WTC11 (cell line): ENCODE results near the gene PGF. TPM values are rescaled to one million over a fixed set of nuclear protein-coding genes. Genes with fewer than 3 reads are reported as not detected.

Experiments used
- ATAC-seq: fragments of 200-7000 bp; cut with Tn5 transposase; 2 replicates; pipeline ENCODE4 v1.10.0; 2021; ENCODE audit warnings: mild to moderate bottlenecking, moderate library complexity
- CTCF ChIA-PET: fragments of 300-600 bp; sonication (Branson Sonifier 250); formaldehyde crosslinking; loops from one replicate; lab custom pipeline; 2021; ENCODE audit warnings: antibody characterized with exemption; lab: Charles Lee
- POLR2A ChIA-PET: fragments of 350-600 bp; sonication (Branson Sonifier 250); formaldehyde crosslinking; loops from one replicate; lab custom pipeline; 2021; ENCODE audit warnings: antibody characterized with exemption; lab: Charles Lee
- DNase-seq: peaks from one replicate; pipeline ENCODE4 v3.0.0; 2021; ENCODE audit warnings: low spot score
- H3K27ac Mint-ChIP-seq: 2 replicates; pipeline ENCODE4 v1.8.0; 2021; ENCODE audit warnings: mixed read lengths
- H3K27me3 Mint-ChIP-seq: 2 replicates; pipeline ENCODE4 v1.8.0; 2021; ENCODE audit warnings: low read depth, mild to moderate bottlenecking, moderate library complexity, mixed read lengths
- H3K36me3 Mint-ChIP-seq: 2 replicates; pipeline ENCODE4 v1.8.0; 2021; ENCODE audit warnings: mixed read lengths
- H3K4me1 Mint-ChIP-seq: 2 replicates; pipeline ENCODE4 v1.8.0; 2022; ENCODE audit warnings: mixed read lengths
- H3K4me3 Mint-ChIP-seq: 2 replicates; pipeline ENCODE4 v1.8.0; 2021; ENCODE audit warnings: mild to moderate bottlenecking, moderate library complexity, mixed read lengths
- H3K9me3 Mint-ChIP-seq: 2 replicates; pipeline ENCODE4 v1.8.0; 2021; ENCODE audit warnings: mixed read lengths
- ETV6 ChIP-seq: sonication (generic); formaldehyde crosslinking; IDR thresholded peaks from 2 replicates; pipeline ENCODE4 v1.8.1; 2022; ENCODE audit warnings: mild to moderate bottlenecking, missing genetic modification reagents
- GABPB1 ChIP-seq: sonication (generic); formaldehyde crosslinking; IDR thresholded peaks from 2 replicates; pipeline ENCODE4 v1.8.1; 2023; ENCODE audit warnings: mild to moderate bottlenecking, missing genetic modification reagents
- IRF1 ChIP-seq: sonication (generic); formaldehyde crosslinking; IDR thresholded peaks from 2 replicates; pipeline ENCODE4 v1.8.0; 2023; ENCODE audit warnings: missing genetic modification reagents
- JUN ChIP-seq: sonication (generic); formaldehyde crosslinking; IDR thresholded peaks from 2 replicates; pipeline ENCODE4 v1.8.0; 2023; ENCODE audit warnings: mild to moderate bottlenecking, missing genetic modification reagents
- MXD4 ChIP-seq: fragments of 250-450 bp; sonication (Bioruptor Pico); IDR thresholded peaks from 2 replicates; pipeline ENCODE4 v1.8.0; 2021; ENCODE audit warnings: mild to moderate bottlenecking, moderate library complexity, borderline replicate concordance
- OVOL2 ChIP-seq: fragments of 250-450 bp; sonication (Bioruptor Pico); IDR thresholded peaks from 2 replicates; pipeline ENCODE4 v1.9.0; 2021; ENCODE audit warnings: mild to moderate bottlenecking, borderline replicate concordance
- SOX15 ChIP-seq: fragments of 250-450 bp; sonication (Bioruptor Pico); IDR thresholded peaks from 2 replicates; pipeline ENCODE4 v1.9.0; 2021; ENCODE audit warnings: mild to moderate bottlenecking
- TEAD4 ChIP-seq: sonication (generic); formaldehyde crosslinking; IDR thresholded peaks from 2 replicates; pipeline ENCODE4 v1.8.0; 2022; ENCODE audit warnings: mild to moderate bottlenecking, missing genetic modification reagents
- ZNF219 ChIP-seq: sonication (generic); formaldehyde crosslinking; IDR thresholded peaks from 2 replicates; pipeline ENCODE4 v1.8.0; 2023; ENCODE audit warnings: missing genetic modification reagents, mild to moderate bottlenecking, borderline replicate concordance
- ZNF423 ChIP-seq: fragments of 250-450 bp; sonication (Bioruptor Pico); IDR thresholded peaks from 2 replicates; pipeline ENCODE4 v2.1.2; 2022; ENCODE audit warnings: mild to moderate bottlenecking, moderate library complexity
- ZNF671 ChIP-seq: fragments of 250-450 bp; sonication (Bioruptor Pico); IDR thresholded peaks from 2 replicates; pipeline ENCODE4 v1.8.0; 2021; ENCODE audit warnings: mild to moderate bottlenecking
- total RNA-seq: library from RNA; stranded (reverse); gene quantifications from 3 replicates; pipeline ENCODE4 v1.2.3, GENCODE V29; 2021
- TF ChIP-seq, protein P1 (sequence below): fragments of 250-450 bp; sonication (Bioruptor Pico); IDR thresholded peaks from 2 replicates; pipeline ENCODE4 v1.9.0; 2021; ENCODE audit warnings: mild to moderate bottlenecking, borderline replicate concordance
- TF ChIP-seq, protein P2 (sequence below): fragments of 250-450 bp; sonication (Bioruptor Pico); IDR thresholded peaks from 2 replicates; pipeline ENCODE4 v1.9.0; 2021; ENCODE audit warnings: mild to moderate bottlenecking
- TF ChIP-seq, protein P3 (sequence below): sonication (generic); formaldehyde crosslinking; IDR thresholded peaks from 2 replicates; pipeline ENCODE4 v1.8.1; 2022; ENCODE audit warnings: mild to moderate bottlenecking, missing genetic modification reagents, moderate library complexity, borderline replicate concordance
- TF ChIP-seq, protein P4 (sequence below): sonication (generic); formaldehyde crosslinking; IDR thresholded peaks from 2 replicates; pipeline ENCODE4 v1.8.1; 2023; ENCODE audit warnings: mild to moderate bottlenecking, missing genetic modification reagents
- TF ChIP-seq, protein P5 (sequence below): sonication (generic); formaldehyde crosslinking; IDR thresholded peaks from 2 replicates; pipeline ENCODE4 v1.8.1; 2022; ENCODE audit warnings: low read depth, missing genetic modification reagents, borderline replicate concordance

The PGF gene
- total RNA-seq, 1 experiment from 2014 or later = 6.7 TPM

- Mint-ChIP-seq H3K9me3 (no peaks in the 10 kb centered on the region), H3K27ac (no peak overlapping the region), H3K4me1 (peaks cover 19% of the 10 kb centered on the region), H3K4me3 (no peak overlapping the region), H3K36me3 (no peaks in the 10 kb centered on the region), H3K27me3 (no peaks in the 10 kb centered on the region; the same call in 1 of the 2 replicates)
- TF ChIP-seq TEAD4 (CRISPR knock-in tag) = no peak
- TF ChIP-seq ZNF219 (CRISPR knock-in tag) = no peak
- TF ChIP-seq ZNF671 (CRISPR knock-in tag) = no peak
- TF ChIP-seq, protein P1, sequence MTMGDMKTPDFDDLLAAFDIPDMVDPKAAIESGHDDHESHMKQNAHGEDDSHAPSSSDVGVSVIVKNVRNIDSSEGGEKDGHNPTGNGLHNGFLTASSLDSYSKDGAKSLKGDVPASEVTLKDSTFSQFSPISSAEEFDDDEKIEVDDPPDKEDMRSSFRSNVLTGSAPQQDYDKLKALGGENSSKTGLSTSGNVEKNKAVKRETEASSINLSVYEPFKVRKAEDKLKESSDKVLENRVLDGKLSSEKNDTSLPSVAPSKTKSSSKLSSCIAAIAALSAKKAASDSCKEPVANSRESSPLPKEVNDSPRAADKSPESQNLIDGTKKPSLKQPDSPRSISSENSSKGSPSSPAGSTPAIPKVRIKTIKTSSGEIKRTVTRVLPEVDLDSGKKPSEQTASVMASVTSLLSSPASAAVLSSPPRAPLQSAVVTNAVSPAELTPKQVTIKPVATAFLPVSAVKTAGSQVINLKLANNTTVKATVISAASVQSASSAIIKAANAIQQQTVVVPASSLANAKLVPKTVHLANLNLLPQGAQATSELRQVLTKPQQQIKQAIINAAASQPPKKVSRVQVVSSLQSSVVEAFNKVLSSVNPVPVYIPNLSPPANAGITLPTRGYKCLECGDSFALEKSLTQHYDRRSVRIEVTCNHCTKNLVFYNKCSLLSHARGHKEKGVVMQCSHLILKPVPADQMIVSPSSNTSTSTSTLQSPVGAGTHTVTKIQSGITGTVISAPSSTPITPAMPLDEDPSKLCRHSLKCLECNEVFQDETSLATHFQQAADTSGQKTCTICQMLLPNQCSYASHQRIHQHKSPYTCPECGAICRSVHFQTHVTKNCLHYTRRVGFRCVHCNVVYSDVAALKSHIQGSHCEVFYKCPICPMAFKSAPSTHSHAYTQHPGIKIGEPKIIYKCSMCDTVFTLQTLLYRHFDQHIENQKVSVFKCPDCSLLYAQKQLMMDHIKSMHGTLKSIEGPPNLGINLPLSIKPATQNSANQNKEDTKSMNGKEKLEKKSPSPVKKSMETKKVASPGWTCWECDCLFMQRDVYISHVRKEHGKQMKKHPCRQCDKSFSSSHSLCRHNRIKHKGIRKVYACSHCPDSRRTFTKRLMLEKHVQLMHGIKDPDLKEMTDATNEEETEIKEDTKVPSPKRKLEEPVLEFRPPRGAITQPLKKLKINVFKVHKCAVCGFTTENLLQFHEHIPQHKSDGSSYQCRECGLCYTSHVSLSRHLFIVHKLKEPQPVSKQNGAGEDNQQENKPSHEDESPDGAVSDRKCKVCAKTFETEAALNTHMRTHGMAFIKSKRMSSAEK (CRISPR knock-in tag) = no peak
- TF ChIP-seq MXD4 = no peak
- TF ChIP-seq, protein P2, sequence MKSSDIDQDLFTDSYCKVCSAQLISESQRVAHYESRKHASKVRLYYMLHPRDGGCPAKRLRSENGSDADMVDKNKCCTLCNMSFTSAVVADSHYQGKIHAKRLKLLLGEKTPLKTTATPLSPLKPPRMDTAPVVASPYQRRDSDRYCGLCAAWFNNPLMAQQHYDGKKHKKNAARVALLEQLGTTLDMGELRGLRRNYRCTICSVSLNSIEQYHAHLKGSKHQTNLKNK = no peak
- no peak for TF ChIP-seq SOX15 (CRISPR knock-in tag)
- no peak for TF ChIP-seq GABPB1 (CRISPR knock-in tag)
- no peak for TF ChIP-seq ETV6 (CRISPR knock-in tag)
- TF ChIP-seq ZNF423 = no peak
- TF ChIP-seq OVOL2 = no peak
- no peak for TF ChIP-seq IRF1 (CRISPR knock-in tag)
- TF ChIP-seq, protein P3, sequence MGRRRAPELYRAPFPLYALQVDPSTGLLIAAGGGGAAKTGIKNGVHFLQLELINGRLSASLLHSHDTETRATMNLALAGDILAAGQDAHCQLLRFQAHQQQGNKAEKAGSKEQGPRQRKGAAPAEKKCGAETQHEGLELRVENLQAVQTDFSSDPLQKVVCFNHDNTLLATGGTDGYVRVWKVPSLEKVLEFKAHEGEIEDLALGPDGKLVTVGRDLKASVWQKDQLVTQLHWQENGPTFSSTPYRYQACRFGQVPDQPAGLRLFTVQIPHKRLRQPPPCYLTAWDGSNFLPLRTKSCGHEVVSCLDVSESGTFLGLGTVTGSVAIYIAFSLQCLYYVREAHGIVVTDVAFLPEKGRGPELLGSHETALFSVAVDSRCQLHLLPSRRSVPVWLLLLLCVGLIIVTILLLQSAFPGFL = no peak
- TF ChIP-seq, protein P4, sequence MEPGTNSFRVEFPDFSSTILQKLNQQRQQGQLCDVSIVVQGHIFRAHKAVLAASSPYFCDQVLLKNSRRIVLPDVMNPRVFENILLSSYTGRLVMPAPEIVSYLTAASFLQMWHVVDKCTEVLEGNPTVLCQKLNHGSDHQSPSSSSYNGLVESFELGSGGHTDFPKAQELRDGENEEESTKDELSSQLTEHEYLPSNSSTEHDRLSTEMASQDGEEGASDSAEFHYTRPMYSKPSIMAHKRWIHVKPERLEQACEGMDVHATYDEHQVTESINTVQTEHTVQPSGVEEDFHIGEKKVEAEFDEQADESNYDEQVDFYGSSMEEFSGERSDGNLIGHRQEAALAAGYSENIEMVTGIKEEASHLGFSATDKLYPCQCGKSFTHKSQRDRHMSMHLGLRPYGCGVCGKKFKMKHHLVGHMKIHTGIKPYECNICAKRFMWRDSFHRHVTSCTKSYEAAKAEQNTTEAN (CRISPR knock-in tag) = no peak
- POLR2A ChIA-PET = no interaction called here
- ATAC-seq (no peak), DNase-seq (no peak)
- CTCF ChIA-PET = interaction anchor here (0.6 to 2.4 kb wide), 4 partner anchors 38 to 104 kb away, joined by 3 to 8 read pairs (median 4); no protein-coding TSS in a partner anchor
These were observed 29.0 kb upstream of the PGF start for GRCh38 chr14:74984236-74985027.

DNA sequence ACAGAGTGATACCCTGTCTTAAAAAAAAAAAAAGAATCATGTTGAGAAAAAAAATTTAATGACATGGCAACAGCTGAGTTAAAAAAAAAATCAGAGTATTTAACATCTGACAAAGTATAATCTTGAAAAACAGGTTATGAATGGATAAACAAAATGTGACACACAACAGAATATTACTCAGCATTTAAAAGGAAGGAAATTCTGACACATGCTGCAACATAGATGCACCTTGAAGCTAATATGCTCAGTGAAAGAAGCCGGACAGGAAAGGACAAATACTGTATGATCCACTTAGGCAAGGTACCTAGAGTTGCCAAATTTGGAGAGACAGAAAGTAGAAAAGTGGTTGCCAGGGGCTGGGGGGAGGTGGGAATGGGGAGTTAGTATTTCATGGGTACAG lies 27.9 kb upstream of the PGF start:
- ATAC-seq (no peak), DNase-seq (no peak)
- Mint-ChIP-seq H3K9me3 (no peaks in the 10 kb centered on the region), H3K4me3 (no peak overlapping the region), H3K27me3 (no peaks in the 10 kb centered on the region; the same call in 1 of the 2 replicates), H3K4me1 (peaks cover 29% of the 10 kb centered on the region), H3K27ac (no peak overlapping the region), H3K36me3 (no peaks in the 10 kb centered on the region)
- ChIA-PET POLR2A (no interaction called here), CTCF (interaction anchor here (1.5 to 2.4 kb wide), 2 partner anchors 37 to 38 kb away, joined by 3 to 8 read pairs; no protein-coding TSS in a partner anchor)
- TF ChIP-seq, protein P5, sequence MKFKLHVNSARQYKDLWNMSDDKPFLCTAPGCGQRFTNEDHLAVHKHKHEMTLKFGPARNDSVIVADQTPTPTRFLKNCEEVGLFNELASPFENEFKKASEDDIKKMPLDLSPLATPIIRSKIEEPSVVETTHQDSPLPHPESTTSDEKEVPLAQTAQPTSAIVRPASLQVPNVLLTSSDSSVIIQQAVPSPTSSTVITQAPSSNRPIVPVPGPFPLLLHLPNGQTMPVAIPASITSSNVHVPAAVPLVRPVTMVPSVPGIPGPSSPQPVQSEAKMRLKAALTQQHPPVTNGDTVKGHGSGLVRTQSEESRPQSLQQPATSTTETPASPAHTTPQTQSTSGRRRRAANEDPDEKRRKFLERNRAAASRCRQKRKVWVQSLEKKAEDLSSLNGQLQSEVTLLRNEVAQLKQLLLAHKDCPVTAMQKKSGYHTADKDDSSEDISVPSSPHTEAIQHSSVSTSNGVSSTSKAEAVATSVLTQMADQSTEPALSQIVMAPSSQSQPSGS = no peak
- no peak for TF ChIP-seq JUN
